Measurements from ENCODE around the gene CRAMP1. TPM values are rescaled to one million over a fixed set of nuclear protein-coding genes. Genes with fewer than 3 reads are reported as not detected.
A peak's percentile ranks its signal among the peaks of the same experiment; 100 is the strongest.

Gene CRAMP1
- total RNA-seq, 1 donor from 2014 or later = 10.0 TPM

DNA sequence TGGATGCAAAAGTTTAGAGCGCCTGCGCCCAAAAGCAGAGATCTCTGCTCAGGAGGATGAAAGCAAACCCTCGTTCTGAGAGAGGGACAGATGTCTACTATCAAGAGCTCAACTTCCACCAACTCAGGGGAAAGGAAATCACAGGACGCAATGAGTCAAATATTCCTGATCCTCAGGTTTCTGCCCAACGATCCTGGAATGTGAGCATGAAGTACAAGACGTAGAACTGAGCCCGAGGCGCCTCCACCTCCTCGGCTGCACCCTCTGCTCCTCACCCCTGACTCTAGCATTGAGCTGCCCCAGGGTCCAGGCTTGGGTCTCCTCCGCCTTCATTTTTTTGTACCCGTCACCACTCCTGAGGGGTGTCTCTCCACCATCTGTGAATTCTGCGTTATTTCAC is 15.6 kb upstream of the CRAMP1 start:
- intact Hi-C loops (cut with DNase I) = no loop called here
- DNase-seq (no peak), ATAC-seq (ENCODE audit: poor library complexity) (no peak)

DNA sequence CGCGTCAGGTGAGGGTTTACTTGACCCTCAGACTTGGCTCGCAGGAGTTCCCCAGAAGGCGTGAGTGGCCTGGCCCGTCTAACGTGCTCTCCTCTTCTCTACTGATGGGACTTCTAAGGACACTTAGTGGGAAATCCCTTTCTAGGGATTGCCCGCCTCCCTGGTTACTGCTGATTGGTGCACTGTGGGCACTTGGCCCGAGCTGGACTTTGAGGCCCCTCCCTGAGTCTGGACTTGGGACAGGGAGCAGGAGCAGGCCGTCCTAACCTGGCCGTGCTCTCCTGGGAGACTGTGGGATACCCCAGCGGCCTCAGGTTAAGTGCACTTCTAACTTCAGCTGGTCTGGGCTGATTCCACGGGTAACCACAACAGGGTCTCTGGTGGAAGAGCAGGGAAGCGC is 15.0 kb upstream of the CRAMP1 start:
- intact Hi-C loops (cut with DNase I) = no loop called here
- DNase-seq = no peak
- ATAC-seq (ENCODE audit: poor library complexity) = no peak

DNA sequence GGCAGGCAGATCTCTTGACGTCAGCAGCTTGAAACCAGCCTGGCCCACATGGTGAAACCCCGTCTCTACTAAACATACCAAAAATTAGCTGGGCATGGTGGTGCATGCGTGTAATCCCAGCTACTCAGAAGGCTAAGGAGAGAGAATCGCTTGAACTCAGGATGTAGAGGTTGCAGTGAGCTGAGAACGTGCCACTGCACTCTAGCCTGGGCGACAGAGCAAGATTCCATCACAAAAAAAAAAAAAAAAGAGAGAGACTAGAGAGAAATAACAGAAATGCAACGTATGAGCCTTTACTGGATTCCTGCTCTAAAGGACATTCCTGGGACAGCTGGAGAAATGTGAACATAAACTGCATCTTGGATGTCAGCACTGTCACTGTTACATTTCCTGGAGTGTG is 11.1 kb upstream of the CRAMP1 start:
- intact Hi-C loops (cut with DNase I) = no loop called here
- ATAC-seq (ENCODE audit: poor library complexity) (no peak), DNase-seq (no peak)

DNA sequence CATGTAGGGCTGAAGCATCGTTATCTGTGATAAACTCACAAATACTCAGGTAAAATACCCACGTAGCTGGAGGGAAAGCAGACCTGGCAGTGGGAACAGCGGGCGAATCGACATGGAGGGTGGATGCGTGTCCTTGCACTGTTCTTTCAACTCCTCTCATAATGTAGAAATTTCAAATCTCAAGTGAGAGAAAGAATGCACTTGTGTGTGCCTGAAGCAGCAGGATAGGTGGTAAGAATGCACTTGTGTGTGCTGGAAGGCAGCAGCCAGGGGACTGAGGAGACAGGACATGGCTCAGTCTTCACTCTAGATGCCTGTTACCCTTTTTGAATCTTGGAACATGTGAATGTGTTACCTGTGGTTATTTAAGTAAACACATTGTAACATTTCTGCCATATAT is 10.7 kb upstream of the CRAMP1 start:
- intact Hi-C loops (cut with DNase I) = no loop called here
- DNase-seq (no peak), ATAC-seq (ENCODE audit: poor library complexity) (no peak)

DNA sequence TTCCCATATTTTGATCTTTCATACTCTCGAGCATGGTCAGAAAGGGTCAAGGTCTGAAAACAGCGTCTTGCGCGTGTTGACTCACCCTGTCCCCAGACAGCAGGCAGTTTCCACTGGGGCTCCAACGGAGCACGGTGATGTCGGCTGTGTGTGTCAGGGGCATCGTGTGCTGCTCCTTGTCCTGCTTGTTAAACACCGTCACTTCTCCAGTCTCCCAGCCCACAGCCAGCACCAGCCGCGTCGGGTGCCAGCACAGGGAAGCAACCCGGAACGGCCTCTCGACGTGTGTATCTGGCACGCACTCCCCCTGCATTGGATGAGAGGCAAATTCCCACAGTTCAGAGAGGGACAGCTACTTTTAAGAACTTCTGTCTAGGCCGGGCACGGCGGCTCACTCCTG is 9.9 kb upstream of the CRAMP1 start:
- DNase-seq (no peak), ATAC-seq (ENCODE audit: poor library complexity) (no peak)
- intact Hi-C loops (cut with DNase I) = no loop called here

DNA sequence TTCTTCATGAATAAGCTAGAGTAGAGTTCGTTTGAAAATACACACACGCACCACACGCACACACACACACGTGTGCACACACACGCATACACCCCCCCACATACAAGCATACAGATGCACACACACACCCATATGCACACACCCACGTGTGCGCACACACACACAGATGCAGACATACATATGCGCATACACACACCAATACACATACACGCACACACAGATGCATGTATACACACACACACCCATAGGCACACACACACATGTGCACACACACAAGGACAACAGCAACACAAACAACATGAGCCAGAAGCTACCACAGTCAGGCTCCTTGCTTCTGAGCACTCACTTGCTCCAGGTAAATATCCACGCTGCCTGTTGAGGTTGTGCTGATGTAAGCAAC is 5.4 kb upstream of the CRAMP1 start:
- intact Hi-C loops (cut with DNase I) = no loop called here
- no peak for DNase-seq
- ATAC-seq (ENCODE audit: poor library complexity) = no peak

DNA sequence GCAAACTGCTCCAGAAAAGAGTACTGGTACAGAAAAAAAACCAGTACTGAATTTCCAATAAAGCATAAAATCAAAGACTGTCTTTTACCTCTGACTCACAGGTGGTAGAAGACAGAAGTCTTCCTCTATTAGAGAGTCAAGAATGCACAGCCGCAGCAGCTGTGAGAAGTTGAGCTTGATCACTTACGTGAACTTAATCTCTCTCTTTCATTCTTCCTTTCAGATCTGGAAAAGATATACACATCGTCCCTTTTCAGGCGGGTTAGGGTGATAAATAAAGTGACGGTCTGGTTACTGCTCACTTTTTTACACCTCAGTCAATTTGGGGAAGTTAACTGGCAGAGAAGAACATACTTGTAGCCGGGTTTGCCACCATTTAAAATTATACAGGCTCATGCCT is 4.2 kb upstream of the CRAMP1 start:
- DNase-seq (no peak), ATAC-seq (ENCODE audit: poor library complexity) (no peak)
- intact Hi-C loops (cut with DNase I) = no loop called here

DNA sequence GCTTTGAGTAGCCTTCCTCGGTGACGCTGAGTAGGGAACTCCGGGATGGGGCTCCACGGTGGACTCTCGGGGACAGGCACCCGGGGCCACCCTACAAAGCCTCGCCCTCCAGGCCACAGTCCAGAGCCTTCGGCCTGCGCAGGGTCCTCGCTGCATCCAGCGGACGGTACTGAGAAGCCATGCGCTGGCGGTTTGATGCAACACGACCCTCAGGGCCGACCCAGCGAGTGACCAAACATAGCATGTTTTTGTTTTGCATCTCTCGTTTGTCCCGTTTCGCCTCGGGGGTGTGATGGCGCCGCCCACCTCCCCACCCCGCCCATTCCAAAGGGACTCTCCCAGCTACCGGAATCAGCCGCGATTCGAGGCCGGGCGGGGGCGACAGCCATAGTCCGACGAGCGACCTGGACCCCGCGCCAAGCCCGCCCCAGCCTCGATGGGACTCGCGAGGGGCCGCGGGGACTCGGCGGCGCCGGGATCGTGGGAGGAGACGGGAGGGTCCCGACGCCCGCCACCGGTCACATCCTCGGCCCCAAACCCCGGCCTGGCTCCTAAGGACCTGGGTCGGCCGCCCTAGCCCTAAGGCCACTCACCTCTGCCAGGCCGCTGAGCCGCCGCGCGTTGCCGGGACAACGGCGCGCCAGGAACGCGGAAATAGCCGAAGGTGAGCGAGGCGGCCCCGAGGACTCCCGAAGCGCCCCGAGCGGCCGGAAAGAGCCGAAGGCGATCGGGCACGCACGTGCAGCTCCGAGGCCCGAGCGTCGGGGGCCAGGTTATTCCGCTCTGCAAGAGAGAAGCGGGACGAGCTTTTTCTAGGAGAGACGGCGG is 1.9 kb upstream of the CRAMP1 start:
- intact Hi-C loops (cut with DNase I) = loop anchor here (10.0 kb wide), 1 partner anchor 115 kb away; the partner anchor contains the start of gene TELO2
- DNase-seq = peak; percentile 93
- peak; percentile 84 for ATAC-seq (ENCODE audit: poor library complexity)

DNA sequence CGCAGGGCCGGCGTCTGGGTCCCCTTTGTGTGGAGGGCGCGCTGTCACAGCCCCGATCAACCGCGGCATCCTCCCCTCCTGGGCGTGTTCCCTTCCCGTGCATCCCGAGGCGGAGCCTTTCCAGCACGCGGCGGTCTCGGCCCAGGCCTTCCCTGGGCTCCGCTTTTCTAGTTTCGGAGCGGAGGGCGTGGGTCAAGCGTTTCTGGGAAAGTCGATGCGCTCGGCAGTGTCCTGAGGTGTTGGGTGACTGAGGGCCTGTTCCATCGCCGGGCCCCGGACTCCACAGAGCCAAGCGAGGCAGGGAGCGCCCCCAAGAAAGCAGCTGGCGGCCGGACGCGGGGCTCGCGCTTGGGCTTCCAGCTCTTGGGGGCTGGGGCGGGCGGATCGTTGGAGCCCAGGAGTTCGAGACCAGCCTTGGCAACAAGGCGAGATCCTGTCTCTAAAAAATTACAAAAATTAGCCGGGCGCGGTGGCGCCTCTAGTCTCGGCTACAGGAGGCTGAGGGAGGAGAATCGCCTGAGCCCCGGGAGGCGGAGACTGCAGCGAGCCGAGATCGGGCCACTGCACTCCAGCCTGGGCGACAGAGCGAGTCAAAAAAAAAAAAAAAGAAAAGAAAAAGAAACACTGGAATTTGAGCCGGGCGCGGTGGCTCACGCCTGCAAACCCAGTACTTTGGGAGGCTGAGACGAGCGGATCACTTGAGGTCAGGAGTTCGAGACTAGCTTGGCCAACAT is 1.1 kb upstream of the CRAMP1 start:
- peak; percentile 36 for ATAC-seq (ENCODE audit: poor library complexity)
- intact Hi-C loops (cut with DNase I) = loop anchor here (10.0 kb wide), 1 partner anchor 116 kb away; the partner anchor contains the start of gene TELO2

DNA sequence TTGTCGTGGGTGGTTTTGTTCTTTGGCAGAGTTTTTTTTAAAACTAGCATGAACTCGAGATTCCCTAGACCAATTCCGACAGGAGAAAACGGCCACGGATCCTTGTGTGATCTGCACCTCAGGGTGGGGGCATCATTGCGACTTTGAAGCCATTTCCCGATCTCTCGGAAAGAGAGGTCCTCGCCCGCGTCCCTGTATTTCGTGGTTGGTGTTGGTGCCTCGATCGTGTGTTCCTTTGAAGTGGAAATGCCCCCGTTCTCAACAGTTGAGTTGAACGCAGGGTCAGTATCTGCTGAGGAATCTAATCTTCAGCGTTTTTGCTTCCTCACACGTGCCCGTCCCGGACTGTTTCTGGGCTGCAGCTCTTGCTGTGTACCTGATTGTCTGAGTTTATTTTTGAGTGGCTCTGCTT is 1.1 kb downstream of the CRAMP1 start:
- ATAC-seq (ENCODE audit: poor library complexity) = no peak
- intact Hi-C loops (cut with DNase I) = loop anchor here (10.0 kb wide), 1 partner anchor 118 kb away; the partner anchor contains the start of gene TELO2
- DNase-seq = no peak

More for the DNA sequence above, 1.1 kb upstream of the CRAMP1 start:
- DNase-seq = no peak

DNA sequence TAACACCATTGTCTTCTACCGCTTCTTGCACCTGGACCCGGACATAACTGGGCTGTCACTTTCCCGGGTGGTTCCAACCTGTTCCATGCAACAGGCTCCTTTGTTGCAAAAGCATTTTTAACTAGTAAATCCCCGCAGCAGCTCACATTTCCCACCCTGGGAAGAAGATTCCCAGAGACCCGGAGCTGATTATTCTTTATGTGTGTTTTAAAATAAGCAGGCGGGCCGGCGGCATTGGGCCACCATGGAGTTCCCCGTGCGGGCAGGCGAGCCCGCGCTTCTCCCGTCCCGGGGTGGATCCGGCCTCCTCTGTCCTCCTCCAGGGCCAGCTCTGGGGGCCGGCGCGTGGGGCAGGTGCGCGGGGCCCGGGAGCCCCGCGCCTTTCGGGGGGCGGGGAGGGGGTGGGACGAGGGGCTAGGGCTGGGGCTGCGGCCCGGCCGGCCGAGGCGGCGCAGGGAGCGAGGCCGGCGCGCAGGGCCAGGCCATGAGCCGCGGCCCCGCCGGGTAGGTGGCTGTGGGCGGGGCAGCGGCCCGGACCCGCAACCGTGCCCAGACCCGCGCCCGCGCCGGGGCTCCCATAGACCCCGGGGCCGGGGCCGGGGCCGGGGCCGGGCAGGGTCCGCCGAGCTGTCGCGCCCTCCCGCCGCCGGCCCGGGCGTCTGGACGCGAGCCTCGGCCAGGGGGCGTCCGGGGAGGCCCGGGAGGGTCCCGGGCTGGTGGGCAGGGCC is 1.7 kb downstream of the CRAMP1 start:
- ATAC-seq (ENCODE audit: poor library complexity) = no peak
- no peak for DNase-seq
- intact Hi-C loops (cut with DNase I) = loop anchor here (10.0 kb wide), 1 partner anchor 119 kb away; the partner anchor contains the start of gene TELO2

DNA sequence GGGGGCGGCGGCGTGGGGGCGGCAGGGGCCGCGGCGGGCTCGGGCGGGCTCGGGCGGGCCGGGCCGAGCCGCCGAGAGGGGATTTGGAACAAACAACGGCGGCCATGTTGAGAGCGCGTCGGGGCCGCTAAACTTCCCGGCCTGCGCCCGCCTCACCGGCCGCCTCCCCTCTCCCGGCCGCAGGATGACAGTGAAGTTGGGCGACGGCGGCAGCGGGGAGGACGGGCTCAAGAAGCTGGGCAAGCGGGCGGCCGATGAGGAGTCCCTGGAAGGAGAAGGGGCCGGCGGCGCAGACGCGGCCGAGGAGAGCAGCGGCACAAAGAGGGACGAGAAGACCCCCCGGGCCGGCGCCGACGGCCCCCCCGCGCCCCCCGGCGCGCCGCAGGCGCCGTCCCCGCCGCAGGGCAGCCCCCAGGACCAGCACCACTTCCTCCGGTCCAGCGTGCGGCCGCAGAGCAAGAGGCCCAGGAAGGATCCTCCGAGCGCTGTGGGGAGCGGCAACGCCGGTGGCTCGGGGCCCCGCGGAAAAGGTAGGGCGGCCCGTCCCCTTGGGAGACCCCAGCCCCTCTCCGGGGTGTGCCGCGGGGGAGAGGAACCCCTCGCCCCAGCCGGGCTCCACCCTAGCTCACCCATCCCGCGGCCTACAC is 2.4 kb downstream of the CRAMP1 start:
- ATAC-seq (ENCODE audit: poor library complexity) = no peak
- peak; percentile 47 for DNase-seq
- intact Hi-C loops (cut with DNase I) = loop anchor here (10.0 kb wide), 1 partner anchor 120 kb away; the partner anchor contains the start of gene TELO2

DNA sequence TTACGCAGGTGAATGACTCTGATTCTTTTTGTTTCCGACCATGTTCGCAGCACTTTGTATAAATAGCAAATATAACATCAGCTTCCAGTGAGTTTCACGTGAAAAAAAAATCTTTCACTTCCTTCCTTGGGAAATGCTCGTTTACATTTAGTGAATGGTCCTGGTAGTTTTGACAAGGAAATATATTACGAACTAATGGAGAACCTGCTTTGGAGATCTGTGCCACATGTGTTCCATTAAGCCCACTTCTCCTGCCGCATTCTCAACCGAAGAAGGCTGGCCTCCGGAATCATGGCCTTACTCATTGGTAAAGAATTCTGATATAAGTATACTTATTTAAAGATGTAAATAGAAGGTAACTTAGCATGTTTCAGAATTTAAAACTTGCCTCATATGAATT is 3.6 kb downstream of the CRAMP1 start:
- DNase-seq = no peak
- ATAC-seq (ENCODE audit: poor library complexity) = no peak
- intact Hi-C loops (cut with DNase I) = loop anchor here (10.0 kb wide), 1 partner anchor 121 kb away; the partner anchor contains the start of gene TELO2

DNA sequence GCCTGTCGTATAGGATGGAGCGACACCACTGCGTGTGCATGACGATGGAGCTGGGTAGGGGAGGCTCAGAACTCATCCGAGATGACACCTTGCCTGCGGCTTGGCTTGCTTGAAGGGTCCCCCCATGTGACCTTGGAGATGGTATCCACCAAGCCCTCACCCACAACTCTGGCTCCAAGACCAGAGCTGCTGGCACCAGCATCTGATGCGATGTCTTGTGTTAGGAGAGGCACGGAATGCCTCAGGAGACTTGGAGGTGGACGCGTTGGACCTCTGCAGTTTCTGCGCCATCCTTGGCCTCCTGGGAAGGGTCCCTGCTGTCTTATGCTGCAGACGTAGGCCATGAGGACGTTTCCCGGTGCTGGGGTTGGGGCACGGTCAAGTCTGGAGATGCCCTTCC is 7.8 kb downstream of the CRAMP1 start:
- DNase-seq (no peak), ATAC-seq (ENCODE audit: poor library complexity) (no peak)
- intact Hi-C loops (cut with DNase I) = loop anchor here (10.0 kb wide), 1 partner anchor 125 kb away; the partner anchor contains the start of gene TELO2

DNA sequence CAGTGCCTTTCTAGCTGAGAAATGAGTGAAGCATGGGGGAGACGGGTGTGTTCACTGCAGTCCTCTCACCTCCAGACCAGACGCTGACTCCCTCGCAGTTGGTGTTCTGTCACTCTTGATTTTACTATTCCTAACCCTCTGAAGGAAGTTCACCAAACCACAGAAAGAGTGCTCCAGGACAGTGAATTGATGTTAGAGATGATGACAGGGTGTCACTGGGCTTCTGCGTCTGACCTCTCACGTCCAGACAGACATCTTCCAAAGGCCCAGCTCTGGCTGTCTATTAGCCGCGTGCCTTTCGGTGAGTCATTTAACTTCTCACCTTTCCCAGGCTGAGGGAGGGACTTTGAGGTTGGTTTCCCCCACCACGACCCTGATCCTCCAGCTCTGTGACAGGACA is 8.2 kb downstream of the CRAMP1 start:
- intact Hi-C loops (cut with DNase I) = no loop called here
- ATAC-seq (ENCODE audit: poor library complexity) = no peak

DNA sequence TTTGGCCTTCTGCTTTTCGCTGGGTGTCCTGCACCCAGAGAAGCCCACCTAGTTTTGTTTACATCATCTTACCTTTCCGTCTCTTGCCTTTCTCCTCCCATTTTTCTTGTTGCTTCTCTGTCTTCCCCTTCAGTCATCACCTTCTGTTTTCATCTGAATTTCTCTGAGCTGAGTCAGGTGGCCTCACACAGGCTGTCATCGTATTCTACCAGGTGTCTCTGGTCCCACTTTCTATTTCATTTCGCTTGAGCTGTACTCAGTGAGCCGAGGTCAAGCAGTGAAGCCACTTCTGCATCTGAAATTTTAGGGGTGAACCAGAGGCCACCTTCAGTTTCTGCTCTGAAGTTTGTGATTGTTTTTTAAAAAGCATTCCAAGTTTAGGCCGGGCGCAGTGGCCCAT is 9.7 kb downstream of the CRAMP1 start:
- no peak for DNase-seq
- intact Hi-C loops (cut with DNase I) = no loop called here
- ATAC-seq (ENCODE audit: poor library complexity) = no peak

More for the DNA sequence above, 8.2 kb downstream of the CRAMP1 start:
- DNase-seq = no peak

DNA sequence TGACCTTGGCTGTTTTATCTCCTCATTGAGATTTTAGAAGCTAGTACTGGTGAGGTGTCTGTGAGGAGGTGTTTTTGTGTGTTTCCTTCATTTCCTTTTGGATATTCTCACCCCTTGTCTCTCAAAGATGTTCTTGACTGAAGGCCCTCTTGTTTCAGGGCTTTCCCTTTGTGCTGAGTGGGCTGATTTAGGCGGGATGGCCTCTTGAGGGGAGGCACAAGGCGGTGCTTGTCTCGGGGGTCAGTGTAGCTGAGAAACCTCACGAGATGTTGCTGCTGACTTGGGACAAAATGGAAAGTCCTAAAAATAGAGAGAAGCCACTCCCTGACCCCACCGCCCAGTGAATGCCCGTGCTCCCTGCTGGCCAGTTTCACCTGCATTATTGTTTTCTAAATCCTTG is 14.2 kb downstream of the CRAMP1 start:
- intact Hi-C loops (cut with DNase I) = no loop called here
- ATAC-seq (ENCODE audit: poor library complexity) (no peak), DNase-seq (no peak)

DNA sequence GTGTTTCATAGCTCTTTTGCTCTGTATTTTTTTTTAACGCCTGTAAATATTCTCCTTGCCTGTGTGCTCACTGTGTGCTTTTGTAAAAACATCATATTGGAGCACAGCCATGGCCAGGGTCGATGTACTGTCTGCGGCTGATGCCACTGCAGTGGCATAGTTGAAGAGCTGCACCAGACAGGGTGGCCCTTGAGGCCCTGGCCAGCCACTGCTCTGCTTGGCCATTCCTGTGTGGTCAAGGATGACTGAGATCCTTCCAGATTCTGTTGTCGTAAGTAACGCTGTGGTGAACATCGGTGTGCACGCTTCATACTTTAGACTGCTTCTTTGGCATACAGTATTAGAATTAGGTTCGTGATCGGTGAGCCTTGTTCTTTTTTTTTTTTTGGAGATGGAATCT is 14.6 kb downstream of the CRAMP1 start:
- ATAC-seq (ENCODE audit: poor library complexity) = no peak
- intact Hi-C loops (cut with DNase I) = no loop called here
- DNase-seq = no peak

Measured in Right ventricle myocardium superior (tissue), 1 donor.